SK-N-SH (cell line): ENCODE data around the gene PSMA1. TPM values are rescaled to one million over a fixed set of nuclear protein-coding genes. Genes with fewer than 3 reads are reported as not detected.

Experiments used
- CTCF ChIA-PET: fragments of 300-600, 350-600 bp; formaldehyde crosslinking; extraction: SDS; loops from one replicate; lab custom pipeline; 2021; lab: Yijun Ruan, JAX
- POLR2A ChIA-PET: fragments of 350-600 bp; sonication (Branson Sonifier 250); formaldehyde crosslinking; extraction: SDS; loops from one replicate; lab custom pipeline; 2020; ENCODE audit warnings: antibody characterized with exemption, inconsistent platforms; lab: Yijun Ruan, JAX
- DNase-seq: peaks from one replicate; pipeline ENCODE4 v3.0.0; 2012
- H2AFZ ChIP-seq: fragments of 200-600 bp; sonication (generic); 2 replicates; pipeline ENCODE4 v1.8.1; 2016; ENCODE audit warnings: antibody characterized with exemption, mild to moderate bottlenecking, low read depth
- H3F3A ChIP-seq: fragments of 200-600 bp; sonication (generic); replicated peaks from 2 replicates; pipeline ENCODE3; 2016; ENCODE audit warnings: antibody characterized with exemption, mild to moderate bottlenecking; ENCODE audit not compliant: insufficient read depth
- H3K27ac ChIP-seq, 2 experiments: fragments of 200-500 bp in 1 of 2; fragments of 200-600 bp in 1 of 2; sonication (Bioruptor generic) in 1 of 2; sonication (generic), shearing (Covaris generic) in 1 of 2; 2 replicates each; pipeline versions ENCODE4 v1.5.1 to v1.6.1; 2014 to 2016; ENCODE audit warnings: low read depth in 2 of 2, inconsistent platforms in 1 of 2, low read length in 1 of 2, mild to moderate bottlenecking in 1 of 2, mixed read lengths in 1 of 2
- H3K27me3 ChIP-seq: fragments of 200-600 bp; sonication (generic), shearing (Covaris generic); 2 replicates; pipeline ENCODE4 v1.6.1; 2016; ENCODE audit warnings: mixed run types; ENCODE audit not compliant: insufficient read depth
- H3K36me3 ChIP-seq, 2 experiments: fragments of 200-500 bp in 1 of 2; fragments of 200-600 bp in 1 of 2; sonication (Bioruptor generic) in 1 of 2; sonication (generic) in 1 of 2; replicated peaks in 1 of 2; 2 replicates each; pipeline versions ENCODE3 to v1.5.1; 2014 to 2016; ENCODE audit warnings: low read length in 1 of 2, mild to moderate bottlenecking in 1 of 2; ENCODE audit not compliant: insufficient read depth in 2 of 2, control insufficient read depth in 1 of 2
- H3K4me1 ChIP-seq, 2 experiments: fragments of 200-500 bp in 1 of 2; fragments of 200-600 bp in 1 of 2; sonication (Bioruptor generic) in 1 of 2; sonication (generic), shearing (Covaris generic) in 1 of 2; 2 replicates each; pipeline versions ENCODE4 v1.5.1 to v1.6.1; 2014 to 2016; ENCODE audit warnings: low read depth in 1 of 2, low read length in 1 of 2, mixed run types in 1 of 2; ENCODE audit not compliant: insufficient read depth in 2 of 2, control insufficient read depth in 1 of 2
- H3K4me2 ChIP-seq: fragments of 200-600 bp; sonication (generic), shearing (Covaris generic); 2 replicates; pipeline ENCODE4 v1.6.1; 2017; ENCODE audit warnings: mixed run types
- H3K4me3 ChIP-seq, 2 experiments: fragments of 200-500 bp in 1 of 2; fragments of 200-600 bp in 1 of 2; sonication (Bioruptor generic) in 1 of 2; sonication (generic), shearing (Covaris generic) in 1 of 2; 2 replicates each; pipeline versions ENCODE4 v1.5.1 to v1.8.1; 2014 to 2016; ENCODE audit warnings: low read depth in 2 of 2, inconsistent platforms in 1 of 2, low read length in 1 of 2, mild to moderate bottlenecking in 1 of 2, mixed read lengths in 1 of 2, moderate library complexity in 1 of 2
- H3K79me2 ChIP-seq: fragments of 200-600 bp; sonication (generic); 2 replicates; pipeline ENCODE4 v1.8.1; 2017; ENCODE audit warnings: mild to moderate bottlenecking; ENCODE audit not compliant: insufficient read depth
- H3K9ac ChIP-seq: fragments of 200-600 bp; sonication (generic); 2 replicates; pipeline ENCODE4 v1.6.1; 2017; ENCODE audit warnings: mixed run types
- H3K9me2 ChIP-seq: fragments of 200-600 bp; sonication (generic); 2 replicates; pipeline ENCODE4 v1.6.1; 2017; ENCODE audit warnings: mixed run types
- H3K9me3 ChIP-seq: fragments of 200-600 bp; sonication (generic); 2 replicates; pipeline ENCODE4 v1.6.1; 2017; ENCODE audit warnings: mixed run types, mild to moderate bottlenecking, moderate library complexity
- H4K20me1 ChIP-seq: fragments of 200-600 bp; sonication (generic); 2 replicates; pipeline ENCODE4 v1.6.1; 2017; ENCODE audit warnings: mild to moderate bottlenecking, mixed run types; ENCODE audit not compliant: insufficient read depth
- CHD2 ChIP-seq: fragments of 150-350 bp; IDR thresholded peaks from 2 replicates; pipeline ENCODE4 v1.6.1; 2018; ENCODE audit warnings: low read length; ENCODE audit not compliant: partially characterized antibody
- CTCF ChIP-seq: fragments of 200-600 bp; sonication (generic); IDR thresholded peaks from 2 replicates; pipeline ENCODE4 v1.6.1; 2017; ENCODE audit warnings: antibody characterized with exemption, mild to moderate bottlenecking, moderate library complexity
- EP300 ChIP-seq, 2 experiments: IDR thresholded peaks; 2 replicates each; pipeline versions ENCODE4 v1.4.0 to v1.6.1; 2012; ENCODE audit warnings: borderline replicate concordance in 1 of 2, low read depth in 1 of 2, low read length in 1 of 2
- FOXM1 ChIP-seq: IDR thresholded peaks from 2 replicates; pipeline ENCODE4 v1.4.0; 2012; ENCODE audit warnings: low read depth, mild to moderate bottlenecking
- GABPA ChIP-seq: IDR thresholded peaks from 2 replicates; pipeline ENCODE4 v1.4.0; 2012; ENCODE audit warnings: low read depth, mild to moderate bottlenecking
- RCOR1 ChIP-seq: fragments of 150-350 bp; IDR thresholded peaks from 2 replicates; pipeline ENCODE4 v1.6.1; 2017; ENCODE audit warnings: antibody characterized with exemption, low read length
- REST ChIP-seq: IDR thresholded peaks from 2 replicates; pipeline ENCODE4 v1.6.1; 2012; ENCODE audit warnings: mild to moderate bottlenecking, low read depth, low read length, moderate library complexity
- USF1 ChIP-seq: IDR thresholded peaks from 2 replicates; pipeline ENCODE4 v1.4.0; 2012; ENCODE audit warnings: low read depth, borderline replicate concordance
- WGBS: methylation state at CpG from one replicate; pipeline ENCODE4 v1.1.6; 2017; ENCODE audit warnings: low lambda C conversion rate; 5-methylcytosine and 5-hydroxymethylcytosine counted together
- polyA plus RNA-seq, 3 experiments: library from polyadenylated mRNA; depleted of rRNA; stranded (reverse); fragments of >200 nt; gene quantifications; 2 replicates each; pipeline ENCODE4 v1.2.3, GENCODE V29; 2012
- TF ChIP-seq, protein P1 (sequence below): IDR thresholded peaks from 2 replicates; pipeline ENCODE4; 2012
- TF ChIP-seq, protein P2 (sequence below): fragments of 150-350 bp; IDR thresholded peaks from 2 replicates; pipeline ENCODE4 v1.6.1; 2016; ENCODE audit warnings: mild to moderate bottlenecking, low read depth, low read length

PSMA1 gene
- polyA plus RNA-seq, 1 of the 3 experiments (the other 2 are of a cell fraction) = 166 TPM

- peak overlapping the region; percentile 98 for H2AFZ ChIP-seq
- POLR2A ChIA-PET = interaction anchor here (1.2 to 1.7 kb wide), 3 partner anchors 20 to 371 kb away, joined by 7 to 12 read pairs (median 8); partner anchors contain the start of genes COPB1, CYP2R1 and PDE3B
- WGBS = 25% methylated on average over 11 of the region's 11 CpGs
Observed at GRCh38 chr11:14520747-14521151, 563 bp upstream of the PSMA1 start.

DNA sequence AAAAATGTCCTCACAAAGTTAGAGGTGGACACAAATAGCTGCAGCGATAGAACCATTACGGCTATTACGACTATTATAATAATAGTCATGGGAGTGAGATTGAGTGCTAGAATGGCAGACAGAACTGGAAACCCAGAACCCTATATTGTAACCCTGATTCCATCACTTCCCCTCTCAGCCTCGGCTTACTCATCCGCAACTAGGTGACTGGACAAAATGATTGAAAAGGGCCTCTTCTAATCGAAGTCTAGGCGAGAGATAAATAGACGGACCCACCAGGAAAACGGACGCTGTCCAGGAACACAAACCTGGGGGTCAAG, 629 bp downstream of the PSMA1 start:
- 4% methylated on average over 8 of the region's 10 CpGs for WGBS
- Histone ChIP-seq H3K79me2 (peaks cover 43% of the 10 kb centered on the region), H2AFZ (peak overlapping the region; percentile 36; the same call in 1 of the 2 replicates), H3K27ac (peak overlapping the region; percentile 89 to 92), H4K20me1 (no peaks in the 10 kb centered on the region), H3F3A (no peaks in the 10 kb centered on the region), H3K9me3 (no peaks in the 10 kb centered on the region), H3K9me2 (no peaks in the 10 kb centered on the region), H3K4me2 (peak overlapping the region; percentile 76), H3K36me3 (peaks cover 18 to 39% of the 10 kb centered on the region in 2 experiments), H3K27me3 (no peaks in the 10 kb centered on the region), H3K4me1 (peaks cover 0 to 4% of the 10 kb centered on the region in 2 experiments; a peak in 2 of 4 replicates), H3K4me3 (peak overlapping the region; percentile 81 to 85), H3K9ac (peak overlapping the region; percentile 96)
- POLR2A ChIA-PET = interaction anchor here (1.2 to 1.7 kb wide), 3 partner anchors 19 to 372 kb away, joined by 7 to 12 read pairs (median 8); partner anchors contain the start of genes COPB1, CYP2R1 and PDE3B
- DNase-seq = no peak
- CTCF ChIA-PET = interaction anchor here (1.5 kb wide), 1 partner anchor 65 kb away, joined by 4 read pairs; no protein-coding TSS in a partner anchor
- TF ChIP-seq USF1 (no peak), GABPA (0 out of 2 replicates have a peak, but pooled peaks have one; percentile 3)

More at GRCh38 chr11:14520747-14521151, 563 bp upstream of the PSMA1 start:
- CTCF ChIA-PET = interaction anchor here (0.6 to 1.5 kb wide), 3 partner anchors 66 to 387 kb away, joined by 3 to 4 read pairs (median 3); no protein-coding TSS in a partner anchor
- H4K20me1 ChIP-seq = no peaks in the 10 kb centered on the region
- H3K4me1 ChIP-seq = peaks cover 0 to 4% of the 10 kb centered on the region in 2 experiments; a peak in 2 of 4 replicates
- peak overlapping the region; percentile 89 to 92; a peak in 3 of 4 replicates for H3K27ac ChIP-seq
- peak overlapping the region; percentile 77 for H3K4me2 ChIP-seq
- DNase-seq = peak; percentile 25
- TF ChIP-seq GABPA (no peak), FOXM1 (no peak), EP300 (IDR thresholded peaks at IDR 0.05; ENCODE audit: borderline replicate concordance in 1 of 2, low read depth in 1 of 2, low read length in 1 of 2) (no peak), CHD2 (no peak), CTCF (no peak)
- TF ChIP-seq, all 33 proteins: peak for 0
- Histone ChIP-seq H3K9me2 (no peaks in the 10 kb centered on the region), H3K9ac (peak overlapping the region; percentile 96; the same call in 1 of the 2 replicates), H3K4me3 (peak overlapping the region; percentile 81 to 85), H3K79me2 (peaks cover 43% of the 10 kb centered on the region), H3K27me3 (no peaks in the 10 kb centered on the region), H3K36me3 (peaks cover 10 to 31% of the 10 kb centered on the region in 2 experiments), H3F3A (no peaks in the 10 kb centered on the region), H3K9me3 (no peaks in the 10 kb centered on the region)

- H3K9ac ChIP-seq = peak overlapping the region; percentile 96
- peak overlapping the region; percentile 76 for H3K4me2 ChIP-seq
- H2AFZ ChIP-seq = no peak overlapping the region
- WGBS = 75% methylated on average over 3 of the region's 3 CpGs
- POLR2A ChIA-PET = no interaction called here
- H3K4me3 ChIP-seq = peak overlapping the region; percentile 81 to 85; a peak in 3 of 4 replicates
- CTCF ChIA-PET = no interaction called here
- no peaks in the 10 kb centered on the region for H4K20me1 ChIP-seq
- H3K27me3 ChIP-seq = no peaks in the 10 kb centered on the region
- peak overlapping the region in 1 of 2 experiments; percentile 89; a peak in 2 of 4 replicates for H3K27ac ChIP-seq
- H3K79me2 ChIP-seq = peaks cover 45% of the 10 kb centered on the region
- H3K9me3 ChIP-seq = no peaks in the 10 kb centered on the region
- H3K36me3 ChIP-seq = peaks cover 25 to 46% of the 10 kb centered on the region in 2 experiments
- no peak for DNase-seq
- H3F3A ChIP-seq = no peaks in the 10 kb centered on the region
- no peaks in the 10 kb centered on the region for H3K9me2 ChIP-seq
- H3K4me1 ChIP-seq = peaks cover 0 to 4% of the 10 kb centered on the region in 2 experiments; a peak in 2 of 4 replicates
- TF ChIP-seq, protein P1, sequence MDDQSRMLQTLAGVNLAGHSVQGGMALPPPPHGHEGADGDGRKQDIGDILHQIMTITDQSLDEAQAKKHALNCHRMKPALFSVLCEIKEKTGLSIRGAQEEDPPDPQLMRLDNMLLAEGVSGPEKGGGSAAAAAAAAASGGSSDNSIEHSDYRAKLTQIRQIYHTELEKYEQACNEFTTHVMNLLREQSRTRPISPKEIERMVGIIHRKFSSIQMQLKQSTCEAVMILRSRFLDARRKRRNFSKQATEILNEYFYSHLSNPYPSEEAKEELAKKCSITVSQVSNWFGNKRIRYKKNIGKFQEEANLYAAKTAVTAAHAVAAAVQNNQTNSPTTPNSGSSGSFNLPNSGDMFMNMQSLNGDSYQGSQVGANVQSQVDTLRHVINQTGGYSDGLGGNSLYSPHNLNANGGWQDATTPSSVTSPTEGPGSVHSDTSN = no peak
- no peak for TF ChIP-seq RCOR1
- TF ChIP-seq EP300 (IDR thresholded peaks at IDR 0.05; ENCODE audit: borderline replicate concordance in 1 of 2, low read depth in 1 of 2, low read length in 1 of 2) = no peak
- TF ChIP-seq REST = no peak
- TF ChIP-seq, protein P2, sequence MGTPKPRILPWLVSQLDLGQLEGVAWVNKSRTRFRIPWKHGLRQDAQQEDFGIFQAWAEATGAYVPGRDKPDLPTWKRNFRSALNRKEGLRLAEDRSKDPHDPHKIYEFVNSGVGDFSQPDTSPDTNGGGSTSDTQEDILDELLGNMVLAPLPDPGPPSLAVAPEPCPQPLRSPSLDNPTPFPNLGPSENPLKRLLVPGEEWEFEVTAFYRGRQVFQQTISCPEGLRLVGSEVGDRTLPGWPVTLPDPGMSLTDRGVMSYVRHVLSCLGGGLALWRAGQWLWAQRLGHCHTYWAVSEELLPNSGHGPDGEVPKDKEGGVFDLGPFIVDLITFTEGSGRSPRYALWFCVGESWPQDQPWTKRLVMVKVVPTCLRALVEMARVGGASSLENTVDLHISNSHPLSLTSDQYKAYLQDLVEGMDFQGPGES = no peak
Observed at GRCh38 chr11:14518820-14519219, 1.4 kb downstream of the PSMA1 start.
